NAMALWA (cell line): ENCODE data around the gene USP17L30.
"Not testable (repeated sequence)": the region's sequence is repeated elsewhere in the genome, so short reads cannot be mapped to it uniquely, and the experiment has no call there.

ENCODE experiments used
- DNase-seq: peaks from one replicate; pipeline ENCODE4 v3.0.0-alpha.2; 2015; ENCODE audit warnings: low spot score

Gene USP17L30, protein sequence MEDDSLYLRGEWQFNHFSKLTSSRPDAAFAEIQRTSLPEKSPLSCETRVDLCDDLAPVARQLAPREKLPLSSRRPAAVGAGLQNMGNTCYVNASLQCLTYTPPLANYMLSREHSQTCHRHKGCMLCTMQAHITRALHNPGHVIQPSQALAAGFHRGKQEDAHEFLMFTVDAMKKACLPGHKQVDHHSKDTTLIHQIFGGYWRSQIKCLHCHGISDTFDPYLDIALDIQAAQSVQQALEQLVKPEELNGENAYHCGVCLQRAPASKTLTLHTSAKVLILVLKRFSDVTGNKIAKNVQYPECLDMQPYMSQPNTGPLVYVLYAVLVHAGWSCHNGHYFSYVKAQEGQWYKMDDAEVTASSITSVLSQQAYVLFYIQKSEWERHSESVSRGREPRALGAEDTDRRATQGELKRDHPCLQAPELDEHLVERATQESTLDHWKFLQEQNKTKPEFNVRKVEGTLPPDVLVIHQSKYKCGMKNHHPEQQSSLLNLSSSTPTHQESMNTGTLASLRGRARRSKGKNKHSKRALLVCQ

DNA sequence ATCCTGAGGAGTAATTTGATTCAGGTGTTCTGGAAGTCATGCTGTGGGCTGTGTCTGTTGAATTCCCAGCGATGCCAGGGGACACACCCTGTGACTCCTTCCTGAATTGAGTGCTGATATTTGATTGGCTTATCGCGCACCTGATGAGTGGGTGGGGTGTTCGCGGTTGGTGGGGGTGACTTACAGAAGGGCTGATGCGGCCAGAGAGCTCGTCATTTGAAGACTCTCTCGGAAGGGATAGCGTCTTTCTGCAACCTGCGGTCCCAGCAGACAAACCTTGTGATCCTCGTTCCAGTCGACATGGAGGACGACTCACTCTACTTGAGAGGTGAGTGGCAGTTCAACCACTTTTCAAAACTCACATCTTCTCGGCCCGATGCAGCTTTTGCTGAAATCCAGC lies at the start of gene USP17L30:
Gene USP17L30, plus strand, starts transcription at position 301 of the 400 bp plus-strand sequence. Its CDS starts 0 bp downstream, at position 301.
- not testable (repeated sequence) for DNase-seq

GRCh38 chr4:9324191-9324590 lies 38.7 kb upstream of the USP17L30 start:
- DNase-seq: not testable (repeated sequence)

GRCh38 chr4:9324865-9325264 lies 38.1 kb upstream of the USP17L30 start, which contains the start of gene USP17L24:
TSS of gene USP17L24 (plus strand) at chr4:9325165. CDS start at chr4:9325165, 0 bp downstream.
- not testable (repeated sequence) for DNase-seq

- not testable (repeated sequence) for DNase-seq
These were observed 33.3 kb upstream of the USP17L30 start, which contains the start of gene USP17L25 for GRCh38 chr4:9329611-9330010. TSS of gene USP17L25 (plus strand) at chr4:9329911. CDS start at chr4:9329911, 0 bp downstream.

- DNase-seq: not testable (repeated sequence)
These were observed 28.6 kb upstream of the USP17L30 start, which contains the start of gene USP17L26 for GRCh38 chr4:9334358-9334757. TSS of gene USP17L26 (plus strand) at chr4:9334658. CDS start at chr4:9334658, 0 bp downstream.

GRCh38 chr4:9339103-9339502 lies 23.8 kb upstream of the USP17L30 start, which contains the start of gene USP17L5:
TSS of gene USP17L5 (plus strand) at chr4:9339403. CDS start at chr4:9339403, 0 bp downstream.
- not testable (repeated sequence) for DNase-seq

DNA sequence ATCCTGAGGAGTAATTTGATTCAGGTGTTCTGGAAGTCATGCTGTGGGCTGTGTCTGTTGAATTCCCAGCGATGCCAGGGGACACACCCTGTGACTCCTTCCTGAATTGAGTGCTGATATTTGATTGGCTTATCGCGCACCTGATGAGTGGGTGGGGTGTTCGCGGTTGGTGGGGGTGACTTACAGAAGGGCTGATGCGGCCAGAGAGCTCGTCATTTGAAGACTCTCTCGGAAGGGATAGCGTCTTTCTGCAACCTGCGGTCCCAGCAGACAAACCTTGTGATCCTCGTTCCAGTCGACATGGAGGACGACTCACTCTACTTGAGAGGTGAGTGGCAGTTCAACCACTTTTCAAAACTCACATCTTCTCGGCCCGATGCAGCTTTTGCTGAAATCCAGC lies 19.1 kb upstream of the USP17L30 start, which contains the start of gene USP17L27:
Gene USP17L27, plus strand, starts transcription at position 301 of the 400 bp plus-strand sequence. Its CDS starts 0 bp downstream, at position 301.
- DNase-seq: not testable (repeated sequence)

- not testable (repeated sequence) for DNase-seq
These were observed 14.3 kb upstream of the USP17L30 start, which contains the start of gene USP17L28 for GRCh38 chr4:9348593-9348992. TSS of gene USP17L28 (plus strand) at chr4:9348893. CDS start at chr4:9348893, 0 bp downstream.

GRCh38 chr4:9350866-9351265 lies 12.1 kb upstream of the USP17L30 start:
- not testable (repeated sequence) for DNase-seq

- DNase-seq: not testable (repeated sequence)
These were observed 9.6 kb upstream of the USP17L30 start, which contains the start of gene USP17L29 for GRCh38 chr4:9353338-9353737. TSS of gene USP17L29 (plus strand) at chr4:9353638. CDS start at chr4:9353638, 0 bp downstream.

GRCh38 chr4:9379881-9380280 lies 17.0 kb downstream of the USP17L30 start:
- not testable (repeated sequence) for DNase-seq

GRCh38 chr4:9381012-9381534 lies 18.1 kb downstream of the USP17L30 start:
- DNase-seq: not testable (repeated sequence)

GRCh38 chr4:9384126-9384525 lies 21.2 kb downstream of the USP17L30 start:
- no peak for DNase-seq

GRCh38 chr4:9389001-9389400 lies 26.1 kb downstream of the USP17L30 start:
- DNase-seq: not testable (repeated sequence)

DNA sequence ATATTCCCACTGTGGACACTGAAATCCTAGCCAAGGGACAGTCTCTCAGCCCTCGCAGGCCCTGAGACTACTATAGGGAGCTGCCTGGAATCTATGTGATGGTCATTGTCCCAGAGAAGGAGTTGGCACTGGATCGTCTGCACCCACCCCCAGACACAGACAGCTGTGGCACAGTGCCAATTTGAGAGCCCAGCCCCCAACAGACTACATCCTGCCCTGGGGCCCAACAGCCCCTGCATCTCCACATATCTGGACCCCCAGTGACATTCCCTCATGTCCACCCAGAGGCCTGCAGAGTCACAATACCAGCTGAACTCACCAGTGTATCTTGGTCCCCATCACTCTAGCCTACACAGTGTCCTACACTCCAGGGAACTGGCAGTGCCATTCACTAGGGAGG lies 42.8 kb downstream of the USP17L30 start:
- DNase-seq: not testable (repeated sequence)

- DNase-seq: not testable (repeated sequence)
These were observed 43.6 kb downstream of the USP17L30 start for GRCh38 chr4:9406491-9406890.

GRCh38 chr4:9409793-9410192 lies 46.9 kb downstream of the USP17L30 start:
- no peak for DNase-seq
